PC-3 (cell line): Measurements from ENCODE around the gene ZNF577. TPM values are rescaled to one million over a fixed set of nuclear protein-coding genes. Genes with fewer than 3 reads are reported as not detected.

Experiments used
- ATAC-seq: fragments of 200-7000 bp; cut with Tn5 transposase; 2 replicates; pipeline ENCODE4 v1.9.1; 2020; ENCODE audit warnings: mild to moderate bottlenecking, moderate library complexity
- BruUV-seq: library from RNA; stranded (reverse); fragments of 400-500 nt; replicated peaks from 2 replicates; lab custom pipeline; 2021; lab: Mats Ljungman, UMichigan
- CTCF ChIA-PET: fragments of 300-600 bp; sonication (Branson Sonifier 250); formaldehyde crosslinking; loops from one replicate; lab custom pipeline; 2022; ENCODE audit warnings: antibody characterized with exemption; lab: Charles Lee
- POLR2A ChIA-PET: fragments of 300-600 bp; sonication (Branson Sonifier 250); formaldehyde crosslinking; loops from one replicate; lab custom pipeline; 2022; ENCODE audit warnings: antibody characterized with exemption; ENCODE audit not compliant: unreplicated experiment; lab: Charles Lee
- DNase-seq: peaks from one replicate; pipeline ENCODE4 v3.0.0-alpha.2; 2015
- H2AFZ ChIP-seq: fragments of 300-600 bp; sonication (generic); 2 replicates; pipeline ENCODE4 v1.6.0; 2016; ENCODE audit warnings: antibody characterized with exemption, low read length
- H3F3A ChIP-seq: fragments of 300-600 bp; sonication (generic); one replicate; pipeline ENCODE4 v1.6.0; 2017; ENCODE audit warnings: antibody characterized with exemption, low read length, control low read depth, mild to moderate bottlenecking; ENCODE audit not compliant: unreplicated experiment
- H3K27ac ChIP-seq: fragments of 300-600 bp; sonication (generic); 2 replicates; pipeline ENCODE4 v1.5.1; 2016; ENCODE audit warnings: mild to moderate bottlenecking, low read length
- H3K27me3 ChIP-seq: fragments of 300-600 bp; sonication (generic); 2 replicates; pipeline ENCODE4 v1.6.1; 2016; ENCODE audit warnings: low read length, mixed read lengths
- H3K36me3 ChIP-seq: fragments of 300-600 bp; sonication (generic); 2 replicates; pipeline ENCODE4 v1.6.1; 2016; ENCODE audit warnings: low read depth, mixed run types, low read length, mixed read lengths
- H3K4me1 ChIP-seq: fragments of 300-600 bp; sonication (generic); 2 replicates; pipeline ENCODE4 v1.5.1; 2016; ENCODE audit warnings: low read length; ENCODE audit not compliant: insufficient read depth
- H3K4me2 ChIP-seq: fragments of 300-600 bp; sonication (generic); 2 replicates; pipeline ENCODE4 v1.6.0; 2016; ENCODE audit warnings: low read length
- H3K4me3 ChIP-seq: fragments of 300-600 bp; sonication (generic); 2 replicates; pipeline ENCODE4 v1.5.1; 2016; ENCODE audit warnings: mild to moderate bottlenecking, low read length, mixed read lengths
- H3K79me2 ChIP-seq: fragments of 300-600 bp; sonication (generic); 2 replicates; pipeline ENCODE4 v1.6.1; 2017; ENCODE audit warnings: low read length, mixed read lengths
- H3K9ac ChIP-seq: fragments of 300-600 bp; sonication (generic); 2 replicates; pipeline ENCODE4 v1.6.0; 2016; ENCODE audit warnings: mild to moderate bottlenecking, low read length
- H3K9me2 ChIP-seq: fragments of 300-600 bp; sonication (generic); replicated peaks from 2 replicates; pipeline ENCODE4 v1.6.1; 2016; ENCODE audit warnings: mixed run types, low read length, mixed read lengths
- H3K9me3 ChIP-seq: fragments of 300-600 bp; sonication (generic); 2 replicates; pipeline ENCODE4 v1.6.1; 2016; ENCODE audit warnings: low read length, mixed read lengths
- H4K20me1 ChIP-seq: fragments of 300-600 bp; sonication (generic); 2 replicates; pipeline ENCODE4 v1.6.1; 2016; ENCODE audit warnings: low read length, mixed read lengths
- EZH2 ChIP-seq: fragments of 300-600 bp; sonication (generic); IDR thresholded peaks from one replicate; pipeline ENCODE4 v1.6.1; 2017; ENCODE audit warnings: antibody characterized with exemption, mild to moderate bottlenecking, low read length; ENCODE audit not compliant: unreplicated experiment
- intact Hi-C: fragments of 100-400 bp; cut with micrococcal nuclease; formaldehyde crosslinking; loops from 2 replicates; pipeline ENCODE4 v1.9.0; 2023
- total RNA-seq: library from RNA; depleted of rRNA; stranded (reverse); fragments of >200 nt; gene quantifications from 2 replicates; pipeline ENCODE4 v1.2.3, GENCODE V29; 2014; rRNA removed

ZNF577 gene
- total RNA-seq, 1 experiment from 2014 or later = 7.2 TPM

DNA sequence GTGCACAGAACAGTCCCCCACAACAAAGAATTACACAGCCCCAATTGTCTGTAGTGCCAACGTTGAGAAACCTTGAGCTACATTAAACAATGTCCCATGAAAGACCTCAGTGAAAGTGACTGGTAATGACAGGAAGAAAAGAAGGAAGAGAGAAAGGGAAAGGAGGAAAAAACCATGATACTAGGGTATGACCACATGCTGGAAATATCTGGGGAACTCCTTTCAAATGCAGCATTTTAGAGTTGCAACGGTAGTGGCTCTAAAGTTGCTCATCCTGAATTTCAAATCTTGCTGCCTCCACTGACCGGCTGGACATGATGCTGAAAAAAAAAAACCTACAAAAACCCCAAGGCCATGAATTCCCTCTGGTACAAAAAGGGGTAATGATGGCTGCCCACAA lies 66.3 kb downstream of the ZNF577 start:
- no TSS peak for BruUV-seq
- Histone ChIP-seq H3K27me3 (no peaks in the 10 kb centered on the region), H3K9me3 (peaks cover 19% of the 10 kb centered on the region), H3K79me2 (no peaks in the 10 kb centered on the region), H3K9me2 (no peaks in the 10 kb centered on the region), H3K27ac (no peak overlapping the region), H3F3A (no peaks in the 10 kb centered on the region), H3K36me3 (peaks cover 3% of the 10 kb centered on the region; the same call in 1 of the 2 replicates), H4K20me1 (no peaks in the 10 kb centered on the region), H3K4me3 (no peak overlapping the region), H3K4me1 (no peaks in the 10 kb centered on the region), H3K9ac (no peak overlapping the region), H2AFZ (no peak overlapping the region), H3K4me2 (no peak overlapping the region)
- no peak for DNase-seq
- intact Hi-C loops = no loop called here
- TF ChIP-seq EZH2 = no peak
- ATAC-seq = no peak
- ChIA-PET POLR2A (no interaction called here), CTCF (no interaction called here)

Other genes starting within 250 kb of the ZNF577 start
- gene SIGLEC14, start 241.1 kb downstream of the ZNF577 start, total RNA-seq = not detected in 2 replicates
- 10.1 and 12.2 TPM in 2 replicates for gene SPACA6, start 194.6 kb downstream of the ZNF577 start, total RNA-seq
- not detected in 2 replicates for gene HAS1, start 164.0 kb downstream of the ZNF577 start, total RNA-seq
- 0.46 and 0.55 TPM in 2 replicates for gene FPR1, start 136.1 kb downstream of the ZNF577 start, total RNA-seq
- not detected in 2 replicates for gene FPR2, start 126.8 kb downstream of the ZNF577 start, total RNA-seq
- gene FPR3, start 92.8 kb downstream of the ZNF577 start, total RNA-seq = 0.17 and 0.26 TPM in 2 replicates
- 4.7 and 9.7 TPM in 2 replicates for gene ZNF649, start 17.1 kb upstream of the ZNF577 start, total RNA-seq
- 3.1 and 4.3 TPM in 2 replicates for gene ZNF613, start 39.5 kb upstream of the ZNF577 start, total RNA-seq
- gene ZNF350, start 98.9 kb upstream of the ZNF577 start, total RNA-seq = 5.2 and 6.2 TPM in 2 replicates
- 5.4 and 5.5 TPM in 2 replicates for gene ZNF615, start 120.3 kb upstream of the ZNF577 start, total RNA-seq
- gene ZNF614, start 140.4 kb upstream of the ZNF577 start, total RNA-seq = 9.7 and 10.4 TPM in 2 replicates
- 4.4 and 6.4 TPM in 2 replicates for gene ZNF432, start 160.9 kb upstream of the ZNF577 start, total RNA-seq
- 11.6 and 15.0 TPM in 2 replicates for gene ZNF841, start 207.8 kb upstream of the ZNF577 start, total RNA-seq